Measurements from ENCODE around the gene SELENOK.
A peak's percentile ranks its signal among the peaks of the same experiment; 100 is the strongest.

SELENOK gene

DNA sequence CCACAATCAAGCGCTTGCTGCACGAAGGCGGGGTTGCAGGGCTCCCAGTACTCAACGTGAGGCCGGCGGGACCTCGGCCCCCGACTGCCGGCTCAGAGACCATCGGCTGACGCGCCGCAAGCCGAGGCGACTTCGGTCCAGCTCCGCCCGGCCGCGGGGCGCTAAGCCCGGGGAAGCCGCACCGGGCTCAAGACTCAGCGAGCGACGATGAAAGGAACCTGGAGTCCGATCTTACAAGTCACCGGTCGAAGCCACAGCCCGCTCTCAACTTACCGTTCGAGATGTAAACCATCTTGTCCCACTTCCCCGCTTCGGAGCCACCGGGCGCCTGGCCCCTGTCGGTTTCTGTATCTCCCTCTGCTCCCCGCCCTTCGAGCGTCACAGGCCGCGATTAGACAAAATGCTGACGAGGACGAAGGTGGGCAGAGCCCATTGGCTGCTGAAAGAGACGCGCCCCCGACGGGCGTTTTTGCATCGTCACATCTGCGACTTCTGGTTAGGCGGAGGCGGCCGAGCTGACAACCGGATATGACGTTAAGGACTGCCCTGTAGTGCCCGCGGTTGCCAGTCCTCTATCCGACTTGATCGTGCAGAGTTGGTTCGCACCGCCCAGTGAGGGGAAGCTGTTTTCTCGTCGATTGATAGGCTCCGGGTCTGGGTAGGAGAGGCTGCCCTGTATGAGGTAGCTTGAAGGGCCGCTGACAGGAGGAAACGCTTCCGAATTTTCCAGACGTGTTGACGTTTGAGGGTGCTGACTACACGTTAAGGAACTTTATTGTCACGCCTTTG lies at the start of gene SELENOK:
TSS of gene SELENOK (minus strand) at position 363 of the 789 bp plus-strand sequence.
- TF ChIP-seq CTCF (IDR thresholded peaks at IDR 0.05; ENCODE audit: insufficient read depth, low read depth, low read length, missing control alignments), result no peak
- peak; percentile 99 for DNase-seq (ENCODE audit: low read depth)
- H3K4me3 ChIP-seq (ENCODE audit: low read depth, low read length), result peak within 1 kb of the TSS; percentile 81

GRCh38 chr3:53941184-53941583 lies 49.5 kb upstream of the SELENOK start:
- no peak overlapping the region for H3K4me3 ChIP-seq (ENCODE audit: low read depth, low read length)
- DNase-seq (ENCODE audit: low read depth), result no peak
- TF ChIP-seq CTCF (IDR thresholded peaks at IDR 0.05; ENCODE audit: insufficient read depth, low read depth, low read length, missing control alignments), result no peak

GRCh38 chr3:53940623-53941022 lies 49.0 kb upstream of the SELENOK start:
- TF ChIP-seq CTCF (IDR thresholded peaks at IDR 0.05; ENCODE audit: insufficient read depth, low read depth, low read length, missing control alignments), result no peak
- DNase-seq (ENCODE audit: low read depth), result no peak
- H3K4me3 ChIP-seq (ENCODE audit: low read depth, low read length), result no peak overlapping the region

DNA sequence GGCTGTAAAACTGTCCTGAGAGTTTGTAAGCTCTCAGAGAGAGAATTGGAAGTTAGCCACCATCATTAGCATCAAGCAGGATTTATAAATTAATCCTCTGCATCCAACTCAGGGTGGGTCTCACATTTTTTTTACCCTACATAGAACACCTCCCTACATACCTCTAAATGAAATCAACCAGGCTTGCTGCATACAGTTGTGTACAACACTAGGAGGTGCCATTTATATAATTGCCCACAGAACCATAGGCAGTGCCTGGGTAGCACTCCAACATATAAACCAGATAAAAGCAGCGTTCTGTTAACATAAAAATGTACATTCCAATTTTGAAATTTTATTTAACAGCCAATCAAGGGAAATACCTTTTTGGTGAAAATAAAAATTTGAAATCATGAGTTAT lies 48.2 kb upstream of the SELENOK start:
- no peak overlapping the region for H3K4me3 ChIP-seq (ENCODE audit: low read depth, low read length)
- no peak for DNase-seq (ENCODE audit: low read depth)
- TF ChIP-seq CTCF (IDR thresholded peaks at IDR 0.05; ENCODE audit: insufficient read depth, low read depth, low read length, missing control alignments), result no peak

DNA sequence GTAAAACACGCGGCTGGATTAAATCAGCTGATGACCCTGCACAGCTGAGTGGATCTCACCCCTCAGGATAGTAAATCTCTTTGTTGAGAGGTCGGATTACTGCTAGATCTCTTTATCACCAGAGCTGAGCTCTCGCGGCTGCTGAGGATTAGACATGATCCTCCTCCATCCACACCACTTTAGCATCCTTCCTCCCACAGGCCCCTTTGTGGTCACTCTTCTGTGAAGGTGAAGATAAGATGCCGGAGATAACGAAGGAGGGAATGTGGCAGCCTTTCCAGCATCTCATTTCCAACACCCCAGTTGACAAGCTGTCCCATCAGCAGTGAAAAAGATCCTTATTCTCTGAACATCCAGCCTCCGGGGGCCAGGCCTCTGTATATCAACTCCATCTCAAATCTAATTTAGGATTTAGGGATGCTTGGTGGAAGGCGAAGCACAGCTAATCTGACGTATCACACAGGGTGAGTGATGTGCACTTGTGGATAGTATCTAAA lies 47.5 kb upstream of the SELENOK start:
- no peak overlapping the region for H3K4me3 ChIP-seq (ENCODE audit: low read depth, low read length)
- DNase-seq (ENCODE audit: low read depth), result no peak
- TF ChIP-seq CTCF (IDR thresholded peaks at IDR 0.05; ENCODE audit: insufficient read depth, low read depth, low read length, missing control alignments), result no peak

GRCh38 chr3:53938645-53939044 lies 47.0 kb upstream of the SELENOK start:
- DNase-seq (ENCODE audit: low read depth), result peak; percentile 58
- TF ChIP-seq CTCF (IDR thresholded peaks at IDR 0.05; ENCODE audit: insufficient read depth, low read depth, low read length, missing control alignments), result peak; percentile 76
- no peak overlapping the region for H3K4me3 ChIP-seq (ENCODE audit: low read depth, low read length)

GRCh38 chr3:53936347-53936746 lies 44.7 kb upstream of the SELENOK start:
- no peak overlapping the region for H3K4me3 ChIP-seq (ENCODE audit: low read depth, low read length)
- no peak for DNase-seq (ENCODE audit: low read depth)
- no peak for TF ChIP-seq CTCF (IDR thresholded peaks at IDR 0.05; ENCODE audit: insufficient read depth, low read depth, low read length, missing control alignments)

All from GM12865 (cell line).